Bronchial epithelial cell (primary cell): ENCODE data around the gene PIEZO2. TPM values are rescaled to one million over a fixed set of nuclear protein-coding genes. Genes with fewer than 3 reads are reported as not detected.

Source experiments
- DNase-seq: peaks from one replicate; pipeline ENCODE4 v3.0.0-alpha.2; 2010; ENCODE audit warnings: low read depth
- FAIRE-seq: peaks from 2 replicates; lab custom pipeline; 2011; peaks lifted over from hg19 to GRCh38; lab: Jason Lieb, UNC
- H3K27me3 ChIP-seq: 2 replicates; pipeline ENCODE4 v1.5.1; 2011; ENCODE audit warnings: low read length; ENCODE audit not compliant: control insufficient read depth, insufficient read depth
- H3K36me3 ChIP-seq: 2 replicates; pipeline ENCODE4 v1.5.1; 2011; ENCODE audit warnings: low read length; ENCODE audit not compliant: control insufficient read depth, insufficient read depth
- H3K4me3 ChIP-seq: 2 replicates; pipeline ENCODE4 v1.5.1; 2011; ENCODE audit warnings: mild to moderate bottlenecking, low read depth, low read length, control low read depth
- CTCF ChIP-seq: IDR thresholded peaks from 2 replicates; pipeline ENCODE4 v1.5.1; 2011; ENCODE audit warnings: mild to moderate bottlenecking, moderate library complexity, low read length, control low read depth, inconsistent platforms; ENCODE audit not compliant: insufficient read depth, severe bottlenecking
- total RNA-seq: library from RNA; depleted of rRNA; stranded (reverse); fragments of >200 nt; gene quantifications from 2 replicates; pipeline ENCODE4 v1.2.1, GENCODE V29; 2014

PIEZO2 gene
- total RNA-seq, 1 donor from 2014 or later = 1.3 TPM

- TF ChIP-seq CTCF = no peak
- H3K4me3 ChIP-seq = no peak overlapping the region
- no peaks in the 10 kb centered on the region for H3K36me3 ChIP-seq
- FAIRE-seq = no peak
- H3K27me3 ChIP-seq = no peaks in the 10 kb centered on the region
- no peak for DNase-seq
Measured at GRCh38 chr18:10852385-10853303, 296.7 kb downstream of the PIEZO2 start.

- Histone ChIP-seq H3K27me3 (no peaks in the 10 kb centered on the region), H3K4me3 (no peak overlapping the region), H3K36me3 (no peaks in the 10 kb centered on the region)
- no peak for FAIRE-seq
- peak; percentile 39 for DNase-seq
- TF ChIP-seq CTCF = peak; percentile 59
Measured at GRCh38 chr18:10851824-10852319, 297.5 kb downstream of the PIEZO2 start.

- DNase-seq (no peak), FAIRE-seq (no peak)
- no peak for TF ChIP-seq CTCF
- Histone ChIP-seq H3K4me3 (no peak overlapping the region), H3K27me3 (no peaks in the 10 kb centered on the region), H3K36me3 (no peaks in the 10 kb centered on the region)
Measured at GRCh38 chr18:10850840-10851239, 298.5 kb downstream of the PIEZO2 start.

- H3K27me3 ChIP-seq = no peaks in the 10 kb centered on the region
- no peak overlapping the region for H3K4me3 ChIP-seq
- TF ChIP-seq CTCF = no peak
- FAIRE-seq (no peak), DNase-seq (no peak)
- no peaks in the 10 kb centered on the region for H3K36me3 ChIP-seq
Measured at GRCh38 chr18:10850216-10850615, 299.2 kb downstream of the PIEZO2 start.

GRCh38 chr18:10847907-10848306 is 301.5 kb downstream of the PIEZO2 start:
- TF ChIP-seq CTCF = no peak
- Histone ChIP-seq H3K4me3 (no peak overlapping the region), H3K36me3 (no peaks in the 10 kb centered on the region), H3K27me3 (no peaks in the 10 kb centered on the region)
- FAIRE-seq (no peak), DNase-seq (no peak)
